Fibroblast of mammary gland (primary cell): ENCODE results near the gene KCNK7.

Source experiments
- DNase-seq: peaks from one replicate; pipeline ENCODE4 v3.0.0-alpha.2; 2010; ENCODE audit warnings: low read depth
- H3K4me3 ChIP-seq: 2 replicates; pipeline ENCODE4 v1.5.1; 2011; ENCODE audit warnings: low read depth, mild to moderate bottlenecking, low read length, moderate library complexity; ENCODE audit not compliant: control insufficient read depth
- TF ChIP-seq, protein P1 (sequence below): conservative IDR thresholded peaks from 2 replicates; pipeline ENCODE4 v1.5.1; 2011; ENCODE audit warnings: low read depth, low read length, inconsistent platforms; ENCODE audit not compliant: control insufficient read depth, insufficient read depth

Gene KCNK7

DNA sequence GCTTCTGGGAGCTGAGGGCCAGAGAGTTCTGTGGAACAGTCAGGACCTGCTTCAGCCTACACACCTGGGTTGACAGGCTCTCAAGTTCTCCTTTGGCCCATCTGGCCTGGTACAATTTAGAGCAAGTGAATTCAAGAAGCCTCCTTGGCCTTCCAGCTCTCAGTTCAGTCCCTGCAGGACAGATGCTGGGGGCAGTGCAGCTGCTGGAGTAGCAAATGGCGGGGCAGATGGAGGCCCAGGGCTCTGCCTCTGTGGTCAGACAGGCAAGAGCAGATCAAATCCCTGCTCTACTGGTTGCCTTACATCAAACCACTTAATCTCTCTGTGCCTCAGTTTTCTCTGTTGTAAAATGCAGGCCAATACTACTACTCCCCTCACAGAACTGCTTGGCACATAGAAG is 8.7 kb upstream of the KCNK7 start:
- no peak overlapping the region for H3K4me3 ChIP-seq
- no peak for DNase-seq
- TF ChIP-seq, protein P1, sequence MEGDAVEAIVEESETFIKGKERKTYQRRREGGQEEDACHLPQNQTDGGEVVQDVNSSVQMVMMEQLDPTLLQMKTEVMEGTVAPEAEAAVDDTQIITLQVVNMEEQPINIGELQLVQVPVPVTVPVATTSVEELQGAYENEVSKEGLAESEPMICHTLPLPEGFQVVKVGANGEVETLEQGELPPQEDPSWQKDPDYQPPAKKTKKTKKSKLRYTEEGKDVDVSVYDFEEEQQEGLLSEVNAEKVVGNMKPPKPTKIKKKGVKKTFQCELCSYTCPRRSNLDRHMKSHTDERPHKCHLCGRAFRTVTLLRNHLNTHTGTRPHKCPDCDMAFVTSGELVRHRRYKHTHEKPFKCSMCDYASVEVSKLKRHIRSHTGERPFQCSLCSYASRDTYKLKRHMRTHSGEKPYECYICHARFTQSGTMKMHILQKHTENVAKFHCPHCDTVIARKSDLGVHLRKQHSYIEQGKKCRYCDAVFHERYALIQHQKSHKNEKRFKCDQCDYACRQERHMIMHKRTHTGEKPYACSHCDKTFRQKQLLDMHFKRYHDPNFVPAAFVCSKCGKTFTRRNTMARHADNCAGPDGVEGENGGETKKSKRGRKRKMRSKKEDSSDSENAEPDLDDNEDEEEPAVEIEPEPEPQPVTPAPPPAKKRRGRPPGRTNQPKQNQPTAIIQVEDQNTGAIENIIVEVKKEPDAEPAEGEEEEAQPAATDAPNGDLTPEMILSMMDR: no peak

DNA sequence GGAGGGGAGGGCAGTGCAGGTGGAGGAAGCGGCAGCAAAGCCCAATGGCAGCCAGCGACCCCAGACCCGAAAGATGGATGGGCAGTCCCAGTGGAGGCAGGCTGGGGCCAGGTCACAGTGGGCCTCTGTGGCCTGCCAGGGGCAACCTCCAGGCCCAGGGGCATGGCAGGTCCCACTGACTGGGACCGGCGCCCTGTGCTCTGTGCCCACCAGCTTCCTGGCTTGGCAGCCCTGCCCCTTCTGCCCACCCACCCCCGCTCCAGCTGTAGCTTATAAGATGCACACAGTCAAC is 4.3 kb upstream of the KCNK7 start:
- no peak for DNase-seq
- TF ChIP-seq, protein P1: no peak
- no peak overlapping the region for H3K4me3 ChIP-seq

- TF ChIP-seq, protein P1: no peak
- no peak overlapping the region for H3K4me3 ChIP-seq
- no peak for DNase-seq
Observed at GRCh38 chr11:65599216-65599954, 3.8 kb upstream of the KCNK7 start.

DNA sequence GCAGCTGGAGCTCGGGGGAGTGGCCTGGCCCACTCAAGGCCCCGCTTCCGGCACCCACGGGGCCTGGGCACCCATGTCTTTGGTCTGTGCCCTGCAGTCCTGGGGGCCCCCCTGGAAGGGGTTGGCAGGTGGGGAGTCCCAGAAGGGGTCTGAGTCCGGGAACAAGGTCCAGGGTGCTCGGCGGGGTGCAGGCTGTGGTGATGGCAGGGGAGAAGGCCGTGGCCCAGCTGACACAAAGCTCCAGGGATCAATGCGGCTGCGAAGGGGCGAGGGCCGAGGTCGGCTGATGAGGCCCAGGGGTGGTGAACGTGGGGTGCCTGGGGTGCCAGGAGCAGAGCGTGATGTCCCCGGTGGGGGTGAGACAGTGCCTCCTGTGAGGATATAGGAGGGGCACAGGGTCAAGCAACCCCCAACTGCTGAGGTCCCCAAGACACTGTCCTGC is 2.7 kb upstream of the KCNK7 start:
- TF ChIP-seq, protein P1: no peak

GRCh38 chr11:65596520-65596919 is 920 bp upstream of the KCNK7 start:
- no peak for DNase-seq
- H3K4me3 ChIP-seq: no peak overlapping the region
- TF ChIP-seq, protein P1: no peak

More for the DNA sequence above, 2.7 kb upstream of the KCNK7 start:
- no peak overlapping the region for H3K4me3 ChIP-seq
- no peak for DNase-seq

GRCh38 chr11:65595131-65595530 is 469 bp downstream of the KCNK7 start:
- no peak for DNase-seq
- H3K4me3 ChIP-seq: no peak overlapping the region
- TF ChIP-seq, protein P1: no peak
